Measurements from ENCODE around the gene ARMC5. TPM values are rescaled to one million over a fixed set of nuclear protein-coding genes. Genes with fewer than 3 reads are reported as not detected.

The ARMC5 gene
- total and polyA plus RNA-seq, 9 of the 15 experiments (the other 6 are each of a cell fraction or from before 2014, with no cell fraction given): 0.11 to 13.5 (median 2.1) TPM

- intact Hi-C loops (cut with micrococcal nuclease): loop anchor here (2.0 to 10.0 kb wide), 4 partner anchors 57 to 457 kb away; partner anchors contain the start of genes FUS and HSD3B7
- FAIRE-seq: no peak
- POLR2A ChIA-PET: interaction anchor here (1.0 to 1.6 kb wide), 3 partner anchors 10 to 263 kb away, joined by 4 to 7 read pairs (median 6); partner anchors contain the start of gene FUS
- TF ChIP-seq HDAC6 (IDR thresholded peaks at IDR 0.05; ENCODE audit: low read depth, low read length): no peak
- no peak for TF ChIP-seq ARID3B (CRISPR knock-in tag; IDR thresholded peaks at IDR 0.05; ENCODE audit: borderline replicate concordance)
- TF ChIP-seq BRD9 (IDR thresholded peaks at IDR 0.05; ENCODE audit: low read depth, partially characterized antibody): no peak
- no peak for TF ChIP-seq ZNF277 (CRISPR knock-in tag; IDR thresholded peaks at IDR 0.05; ENCODE audit: borderline replicate concordance)
- no peak for TF ChIP-seq RERE (CRISPR knock-in tag; IDR thresholded peaks at IDR 0.05; ENCODE audit: borderline replicate concordance)
- no peak for TF ChIP-seq NFRKB (IDR thresholded peaks at IDR 0.05; ENCODE audit: low read depth)
- TF ChIP-seq ZNF766 (CRISPR knock-in tag; conservative IDR thresholded peaks at IDR 0.05): no peak
Measured at GRCh38 chr16:31441956-31442355, 17.3 kb upstream of the ARMC5 start.

More at GRCh38 chr16:31441956-31442355, 17.3 kb upstream of the ARMC5 start:
- WGBS (ENCODE audit: insufficient coverage, low coverage, missing lambda C conversion rate): 90% methylated on average over 29 of the region's 34 CpGs
- no peaks in the 10 kb centered on the region for H3K9me3 ChIP-seq (replicated peaks; ENCODE audit: control insufficient read depth, insufficient read depth, low read depth, low read length)
- no peak for ATAC-seq
- no peak overlapping the region for H2AFZ ChIP-seq (ENCODE audit: low read depth, low read length)
- H3K4me3 ChIP-seq: no peak overlapping the region
- H3K79me2 ChIP-seq (ENCODE audit: control insufficient read depth, insufficient read depth, low read length): no peaks in the 10 kb centered on the region
- CTCF ChIA-PET (ENCODE audit: low intra/inter-chr PET ratio): no interaction called here
- no peaks in the 10 kb centered on the region for H4K20me1 ChIP-seq (replicated peaks; ENCODE audit: control insufficient read depth, insufficient read depth, low read length)
- H3K27me3 ChIP-seq (ENCODE audit: control insufficient read depth in 2 of 2, insufficient read depth in 2 of 2, low read length in 2 of 2): no peaks in the 10 kb centered on the region; a peak in 1 of 5 replicates
- no peaks in the 10 kb centered on the region for H3K36me3 ChIP-seq (ENCODE audit: control insufficient read depth, insufficient read depth, low read length)
- H3K4me1 ChIP-seq (replicated peaks in 1 of 2; ENCODE audit: control insufficient read depth in 2 of 2, insufficient read depth in 2 of 2, low read length in 2 of 2): peaks cover 3 to 14% of the 10 kb centered on the region in 2 experiments; a peak in 2 of 5 replicates
- in situ Hi-C loops (cut with MboI): loop anchor here (25.0 kb wide), 1 partner anchor 455 kb away; the partner anchor contains the start of gene HSD3B7
- no peak overlapping the region for H3K9ac ChIP-seq (ENCODE audit: insufficient read depth in 1 of 2, low read depth in 2 of 2, low read length in 2 of 2)
- H3K9me1 ChIP-seq (ENCODE audit: control insufficient read depth, insufficient read depth, low read length): no peaks in the 10 kb centered on the region
- H3K4me2 ChIP-seq (ENCODE audit: insufficient read depth, low read length): no peak overlapping the region
- DNase-seq (ENCODE audit: extremely low read depth in 1 of 4, low spot score in 3 of 4): peak in 1 of 4 experiments; percentile 5
- no peak overlapping the region for H3K27ac ChIP-seq (ENCODE audit: extremely low read depth, low read depth, low read length)
- no TSS peak for BruUV-seq (replicated peaks)
